C4-2B (cell line): ENCODE data around the gene SLC41A2.

Experiments used
- CTCF ChIP-seq: fragments of 450-650 bp; conservative IDR thresholded peaks from 2 replicates; pipeline ENCODE4 v1.5.1; 2017; ENCODE audit warnings: mild to moderate bottlenecking
- ZFX ChIP-seq: fragments of 450-650 bp; IDR thresholded peaks from 2 replicates; pipeline ENCODE4 v1.6.1; 2017

GRCh38 chr12:105001476-105001875 lies 43.4 kb upstream of the SLC41A2 start:
- no peak for TF ChIP-seq CTCF
- no peak for TF ChIP-seq ZFX
